GM19035 (cell line): ENCODE measurements around the gene CREBRF.
"Not testable (repeated sequence)": the region's sequence is repeated elsewhere in the genome, so short reads cannot be mapped to it uniquely, and the experiment has no call there.

Source experiments
- ATAC-seq: cut with Tn5 transposase; IDR thresholded peaks from one replicate; pipeline ENCODE4 v1.9.1; 2021; ENCODE audit not compliant: unreplicated experiment

Gene CREBRF

DNA sequence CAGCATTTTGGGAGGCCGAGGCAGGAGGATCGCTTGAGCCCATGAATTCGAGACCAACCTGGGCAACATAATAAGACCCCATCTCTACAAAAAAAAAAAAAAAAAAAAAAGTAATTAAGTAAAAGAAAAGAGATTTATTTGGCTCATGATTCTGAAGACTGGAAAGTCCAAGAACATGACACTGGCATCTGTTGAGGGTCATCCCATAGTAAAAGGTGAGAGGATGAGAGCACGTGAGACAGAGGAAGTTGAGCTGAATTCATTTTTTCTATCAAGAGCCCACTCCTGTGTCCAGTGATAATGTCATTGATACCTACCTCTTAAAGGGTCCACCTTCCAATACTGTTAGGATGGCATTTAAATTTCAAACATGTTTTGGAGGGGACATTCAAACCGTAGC, 19.8 kb downstream of the CREBRF start:
- ATAC-seq = no peak

DNA sequence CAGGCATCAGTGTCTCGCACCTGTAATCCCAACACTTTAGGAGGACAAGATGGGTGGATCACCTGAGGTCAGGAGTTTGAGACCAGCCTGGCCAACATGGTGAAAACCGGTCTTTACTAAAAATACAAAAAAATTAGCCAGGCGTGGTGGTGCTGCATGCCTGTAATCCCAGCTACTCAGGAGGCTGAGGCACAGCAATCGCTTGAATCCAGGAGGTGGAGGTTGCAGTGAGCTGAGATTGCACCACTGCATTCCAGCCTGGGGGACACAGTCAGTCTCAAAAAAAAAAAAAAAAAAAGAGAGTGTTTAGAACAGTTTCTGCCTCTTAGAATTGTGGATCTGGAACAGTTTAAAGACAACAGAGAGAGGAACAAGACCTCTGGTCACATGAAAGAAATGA, 20.3 kb downstream of the CREBRF start:
- ATAC-seq = not testable (repeated sequence)

DNA sequence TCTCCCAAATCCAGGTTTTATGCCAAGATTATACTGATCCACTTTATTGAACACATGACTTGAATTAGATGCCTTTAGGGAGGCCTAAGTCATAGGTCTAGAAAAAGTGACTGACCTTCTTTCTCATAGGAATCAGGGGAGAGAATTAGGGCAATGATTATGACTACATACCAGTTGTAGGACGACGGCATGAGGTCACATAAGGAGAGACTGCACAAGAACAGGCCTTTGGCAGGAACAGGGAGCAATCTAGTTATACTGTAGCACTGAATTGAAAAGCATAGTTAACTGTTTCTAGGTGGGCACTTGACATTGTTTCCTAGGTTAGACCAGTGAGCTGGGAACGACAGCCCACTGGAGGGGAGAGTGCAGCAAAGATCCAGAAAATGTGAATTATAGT, 22.7 kb downstream of the CREBRF start:
- no peak for ATAC-seq

DNA sequence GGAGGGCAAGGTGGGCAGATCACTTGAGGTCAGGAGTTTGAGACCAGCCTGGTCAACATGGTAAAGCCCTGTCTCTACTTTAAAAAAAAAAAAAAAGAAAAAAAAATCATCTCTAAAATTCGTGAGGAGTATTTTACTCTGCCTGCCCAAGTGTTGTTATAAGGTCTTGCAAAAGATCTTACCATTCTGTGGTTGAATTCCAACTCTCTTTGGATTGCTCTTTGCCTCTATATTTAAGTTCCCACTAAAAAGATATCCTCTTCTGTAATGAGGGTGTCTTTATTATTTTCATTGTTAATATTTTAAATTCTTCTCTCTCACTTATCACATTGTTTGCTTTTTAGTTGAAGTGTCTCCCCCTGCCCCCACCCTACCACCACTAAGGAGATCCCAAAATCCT, 33.4 kb downstream of the CREBRF start:
- no peak for ATAC-seq

DNA sequence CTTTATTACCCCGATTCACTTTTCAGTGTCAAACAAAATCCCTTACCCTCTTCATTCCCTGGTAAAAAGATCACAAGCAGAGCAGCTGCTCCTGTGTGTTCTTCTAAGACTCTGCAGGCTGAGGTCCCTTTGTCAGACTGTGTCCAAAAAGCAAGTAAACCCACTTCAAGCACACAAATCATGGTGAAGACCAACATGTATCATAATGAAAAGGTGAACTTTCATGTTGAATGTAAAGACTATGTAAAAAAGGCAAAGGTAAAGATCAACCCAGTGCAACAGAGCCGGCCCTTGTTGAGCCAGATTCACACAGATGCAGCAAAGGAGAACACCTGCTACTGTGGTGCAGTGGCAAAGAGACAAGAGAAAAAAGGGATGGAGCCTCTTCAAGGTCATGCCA, 34.5 kb downstream of the CREBRF start:
- no peak for ATAC-seq

DNA sequence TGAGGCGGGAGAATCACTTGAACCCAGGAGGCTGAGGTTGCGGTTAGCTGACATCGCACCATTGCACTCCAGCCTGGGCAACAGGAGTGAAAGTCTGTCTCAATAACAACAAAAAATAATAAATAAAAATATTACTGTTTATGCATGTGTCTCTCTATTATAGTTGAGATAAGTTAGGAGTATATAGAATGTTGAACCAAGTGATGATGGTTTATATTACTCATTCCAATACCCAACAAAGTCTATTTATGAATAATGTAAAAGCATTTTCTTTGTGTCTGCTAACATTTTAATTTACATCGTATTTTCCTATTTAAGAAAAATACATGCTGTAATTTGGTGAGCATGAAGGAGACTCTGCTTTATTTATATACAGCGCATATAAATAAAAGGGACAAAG, 35.8 kb downstream of the CREBRF start:
- ATAC-seq = no peak

DNA sequence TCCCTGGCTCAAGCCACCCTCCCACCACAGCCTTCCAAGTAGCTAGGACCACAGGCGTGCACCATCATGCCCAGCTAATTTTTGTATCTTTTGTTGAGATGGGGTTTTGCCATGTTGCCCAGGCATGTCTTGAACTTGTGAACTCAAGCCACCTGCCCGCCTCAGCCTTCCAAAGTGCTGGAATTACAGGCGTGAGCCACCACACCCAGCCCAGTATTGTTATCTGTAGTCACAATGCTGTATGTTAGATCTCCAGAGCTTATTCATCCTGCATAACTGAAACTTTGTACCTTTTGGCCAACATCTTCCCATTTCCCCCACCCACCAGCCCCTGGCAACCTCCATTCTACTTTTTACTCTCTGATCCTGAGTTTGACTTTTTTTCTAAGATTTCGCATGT, 37.5 kb downstream of the CREBRF start:
- ATAC-seq = no peak

DNA sequence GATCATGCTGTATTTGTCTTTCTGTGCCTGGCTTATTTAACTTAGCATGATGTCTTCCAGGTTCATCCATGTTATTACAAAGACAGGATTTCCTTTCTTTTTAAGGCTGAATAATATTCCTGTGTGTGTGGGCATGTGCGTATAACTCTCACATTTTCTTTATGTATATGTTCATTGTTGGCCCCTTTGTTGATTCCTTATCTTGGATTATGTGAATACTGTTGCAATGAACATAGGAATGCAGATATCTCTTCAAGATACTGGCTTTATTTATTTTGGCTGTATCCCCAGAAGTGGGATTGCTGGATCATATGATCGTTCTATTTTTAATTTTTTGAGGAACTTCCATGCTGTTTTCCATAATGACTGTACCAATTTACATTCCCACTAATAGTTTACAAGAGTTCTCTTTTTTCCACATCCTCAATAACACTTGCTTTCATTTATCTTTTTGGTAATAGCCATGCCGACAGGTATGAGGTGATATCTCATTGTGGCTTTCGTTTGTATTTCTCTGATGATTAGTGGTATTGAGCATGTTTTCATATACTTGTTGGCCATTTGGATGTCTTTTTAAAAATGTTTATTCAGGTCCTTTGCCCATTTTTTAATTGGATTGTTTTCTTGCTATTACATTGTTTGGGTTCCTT, 38.0 kb downstream of the CREBRF start:
- no peak for ATAC-seq

DNA sequence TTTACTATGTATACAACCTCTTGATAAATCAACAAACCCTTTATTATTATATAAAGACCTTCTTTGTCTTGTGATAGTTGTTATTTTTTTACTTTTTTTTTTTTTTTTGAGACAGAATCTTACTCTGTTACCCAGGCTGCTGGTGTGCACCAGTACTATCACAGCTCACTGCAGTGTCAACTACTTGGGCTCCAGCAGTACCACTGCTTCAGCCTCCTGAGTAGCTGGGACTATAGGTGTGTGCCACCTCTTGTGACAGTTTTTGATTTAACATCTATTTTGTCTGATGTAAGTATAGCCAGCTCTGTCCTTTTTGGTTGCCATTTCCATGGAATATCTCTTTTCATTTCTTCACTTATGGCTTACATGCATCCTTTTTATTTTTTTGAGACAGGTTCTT, 42.6 kb downstream of the CREBRF start:
- ATAC-seq = no peak

DNA sequence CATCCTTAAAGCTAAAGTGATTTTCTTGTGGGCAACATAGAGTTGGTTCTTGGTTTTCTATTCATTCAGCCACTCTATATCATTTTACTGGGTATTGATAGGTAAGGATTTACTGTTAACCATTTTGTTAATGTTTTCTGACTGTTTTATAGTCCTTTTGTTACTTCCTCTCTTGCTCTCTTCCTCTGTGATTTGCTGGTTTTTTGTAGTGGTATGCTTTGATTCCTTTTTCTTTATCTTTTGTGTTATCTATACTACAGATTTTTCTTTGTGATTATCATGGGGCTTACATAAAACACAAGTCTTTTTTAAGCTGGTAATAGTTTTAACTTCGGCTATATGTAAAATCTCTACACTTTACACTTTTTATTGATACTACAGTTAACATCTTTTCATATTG, 43.3 kb downstream of the CREBRF start:
- no peak for ATAC-seq

DNA sequence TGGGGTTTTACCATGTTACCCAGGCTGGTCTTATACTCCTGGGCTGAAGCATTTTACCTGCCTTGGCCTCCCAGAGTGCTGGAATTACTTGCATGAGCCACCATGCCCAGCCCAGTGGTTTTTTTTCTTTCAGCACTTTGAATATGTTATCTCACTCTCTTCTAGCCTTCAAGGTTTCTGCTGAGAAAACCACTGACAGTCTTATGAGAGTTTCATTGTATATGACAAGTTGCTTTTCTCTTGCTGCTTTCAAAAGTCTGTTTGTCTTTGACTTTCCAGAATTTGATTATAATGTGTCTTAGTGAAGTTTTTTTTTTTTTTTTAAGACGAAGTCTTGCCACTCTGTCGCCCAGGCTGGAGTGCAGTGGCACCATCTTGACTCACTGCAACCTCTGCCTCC, 45.1 kb downstream of the CREBRF start:
- no peak for ATAC-seq

DNA sequence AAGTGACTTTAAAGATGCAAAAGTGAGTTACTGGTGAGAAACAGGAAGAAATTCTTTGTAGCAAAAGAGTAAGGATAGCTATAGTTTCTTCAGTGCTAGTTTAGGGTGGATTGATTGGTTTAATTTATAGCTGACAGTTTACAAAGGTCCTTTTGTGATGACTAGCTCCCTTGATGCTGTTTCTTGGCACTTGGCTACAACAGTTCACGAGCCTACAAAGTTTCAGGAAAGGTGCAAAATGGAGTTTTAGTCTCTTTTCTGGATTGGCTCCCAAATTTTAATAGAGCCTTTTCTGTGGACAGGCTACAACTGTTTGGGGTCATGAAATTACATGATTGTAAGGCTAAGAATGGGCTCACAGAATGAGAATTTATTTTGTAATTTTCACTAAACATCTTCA, 47.3 kb downstream of the CREBRF start:
- no peak for ATAC-seq

DNA sequence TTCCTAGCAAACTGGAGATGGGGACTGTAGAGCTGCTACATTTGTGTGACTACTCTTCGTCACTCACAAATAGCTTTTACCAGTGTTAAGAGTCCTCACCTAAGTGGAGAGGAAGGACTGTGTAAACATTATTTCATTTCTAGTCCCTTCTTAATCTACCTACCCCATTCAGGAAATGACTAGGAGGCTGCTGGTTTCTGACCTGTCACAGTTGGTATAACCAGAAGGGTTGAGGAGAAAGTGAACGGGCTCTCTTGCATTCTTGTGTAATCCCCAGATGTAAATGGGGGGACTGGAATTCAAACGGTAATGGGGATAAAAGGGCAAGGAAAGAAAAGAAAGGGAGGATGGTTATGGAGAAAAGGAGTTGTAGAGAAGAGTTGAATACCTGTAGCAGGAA, 52.8 kb downstream of the CREBRF start:
- no peak for ATAC-seq

DNA sequence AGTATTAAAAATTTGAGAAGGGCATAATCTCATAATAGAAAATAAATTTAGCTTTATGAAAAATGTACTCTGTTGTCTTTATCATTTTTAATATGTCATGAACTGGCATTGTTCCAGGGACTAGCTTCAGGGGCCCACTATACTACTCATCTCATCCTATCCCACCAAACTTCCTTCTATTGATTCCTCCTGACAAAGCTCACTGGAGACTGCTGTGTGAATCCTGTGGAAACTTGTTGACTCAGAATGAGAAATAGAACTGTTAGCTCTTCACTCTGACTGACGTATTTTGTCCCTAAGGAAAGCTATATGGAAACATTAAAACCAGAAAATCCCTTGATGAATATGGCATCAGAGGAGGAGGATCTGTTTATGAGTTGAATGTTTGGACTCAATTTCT, 58.4 kb downstream of the CREBRF start:
- no peak for ATAC-seq

DNA sequence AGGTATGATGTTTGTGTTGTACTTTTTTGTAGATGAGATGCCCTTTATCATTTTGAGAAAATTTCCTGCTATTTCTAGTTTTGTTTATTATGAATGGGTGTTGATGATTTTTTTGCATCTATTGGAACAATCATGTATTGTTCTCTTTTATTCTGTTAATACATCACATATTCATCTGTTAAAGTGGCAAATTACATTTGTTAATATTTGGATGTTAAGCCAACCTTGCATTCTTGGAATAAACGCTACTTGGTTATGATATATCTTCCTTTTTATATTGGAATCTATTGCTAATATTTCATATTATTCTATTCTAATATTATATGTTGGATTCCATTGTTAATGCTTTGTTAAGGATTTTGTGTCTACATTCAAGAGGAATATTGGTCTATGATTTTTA, 63.6 kb downstream of the CREBRF start:
- ATAC-seq = no peak

DNA sequence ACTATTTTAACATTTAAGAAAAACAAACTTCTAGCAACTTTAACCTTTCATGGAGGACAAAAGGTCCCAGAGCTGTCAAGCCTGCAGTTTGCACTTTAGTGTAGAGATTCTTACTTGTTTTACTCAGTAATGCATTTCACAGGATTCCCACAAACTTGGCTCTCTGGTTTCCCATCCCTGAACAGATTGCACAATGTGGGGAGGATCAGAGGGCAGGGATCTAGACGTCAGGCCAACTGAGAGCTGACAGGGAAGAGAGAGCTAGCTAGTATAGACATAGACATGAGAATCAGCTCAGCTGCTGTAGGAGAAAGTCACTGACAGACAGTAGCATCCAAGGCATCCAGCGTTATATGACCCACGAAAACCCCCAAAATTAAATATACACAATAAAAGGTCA, 67.3 kb downstream of the CREBRF start:
- ATAC-seq = no peak

DNA sequence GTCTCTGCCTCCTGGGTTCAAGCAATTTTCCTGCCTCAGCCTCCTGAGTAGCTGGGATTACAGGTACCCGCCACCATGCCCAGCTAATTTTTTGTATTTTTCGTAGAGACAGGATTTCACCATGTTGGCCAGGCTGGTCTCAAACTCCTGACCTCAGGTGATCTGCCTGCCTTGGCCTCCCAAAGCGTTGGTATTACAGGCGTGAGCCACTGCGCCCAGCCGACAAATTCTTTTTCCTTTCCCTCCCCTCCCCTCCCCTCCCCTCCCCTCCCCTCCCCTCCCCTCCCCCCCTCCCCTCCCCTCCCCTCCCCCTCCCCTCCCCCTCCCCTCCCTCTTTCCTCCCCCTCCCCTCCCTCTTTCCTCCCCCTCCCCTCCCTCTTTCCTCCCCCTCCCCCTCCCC, 76.0 kb downstream of the CREBRF start:
- not testable (repeated sequence) for ATAC-seq

DNA sequence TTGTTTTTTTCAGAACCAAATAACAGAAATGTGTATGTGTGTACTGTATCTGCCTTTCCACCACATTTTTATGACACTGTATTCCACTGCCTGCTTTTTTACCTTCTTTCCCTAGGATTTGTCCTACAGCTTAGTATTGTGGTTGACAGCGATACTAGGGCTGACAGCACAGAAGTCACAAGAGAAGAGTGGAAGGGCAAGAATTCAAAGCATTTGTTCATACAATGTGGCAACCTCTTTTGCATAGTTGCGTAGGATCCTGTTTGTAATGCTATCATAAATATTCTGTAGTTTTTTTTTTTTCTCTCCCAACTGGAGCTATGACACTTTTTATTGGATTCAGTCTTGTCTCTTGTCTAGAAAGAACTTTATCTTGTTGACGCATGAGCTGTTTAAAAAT, 82.6 kb downstream of the CREBRF start:
- ATAC-seq = no peak

DNA sequence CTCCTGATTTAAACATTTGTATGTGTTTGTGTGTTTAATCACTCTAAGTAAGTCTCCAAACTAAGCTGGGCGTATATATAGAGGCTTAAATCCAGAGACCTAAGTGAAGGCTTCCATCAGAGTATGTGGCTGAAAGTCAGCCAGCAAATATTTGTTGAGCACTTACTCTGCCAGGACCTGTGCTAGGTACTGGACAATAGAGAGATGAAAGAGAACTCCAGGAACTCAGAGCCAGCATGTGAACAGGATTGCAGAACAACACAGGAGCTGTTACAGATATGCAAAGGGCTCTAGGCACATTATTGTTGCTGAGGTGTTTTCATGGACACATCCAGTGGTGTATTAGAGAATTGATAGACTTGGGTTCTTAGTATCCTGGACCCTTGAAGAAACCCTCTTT, 83.5 kb downstream of the CREBRF start:
- ATAC-seq = no peak

DNA sequence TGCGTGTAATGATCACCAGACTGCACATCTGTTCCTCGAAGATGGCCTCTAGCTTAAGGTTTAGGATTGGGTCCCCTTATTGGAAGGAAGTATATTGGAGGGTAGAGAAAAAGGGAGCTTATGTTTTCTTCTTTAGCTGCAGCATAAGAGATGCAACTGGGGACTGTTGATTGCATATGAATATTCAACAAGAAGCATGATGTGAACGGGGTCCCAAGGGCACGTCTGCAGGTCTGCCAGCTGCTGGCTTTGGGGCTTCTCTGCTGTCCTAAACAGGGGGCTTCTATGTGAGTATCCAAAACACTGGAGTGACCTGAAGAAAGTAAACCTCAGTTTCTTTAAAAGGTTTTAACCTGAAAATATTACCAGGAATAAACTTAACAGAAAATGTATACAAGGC, 84.6 kb downstream of the CREBRF start:
- no peak for ATAC-seq

DNA sequence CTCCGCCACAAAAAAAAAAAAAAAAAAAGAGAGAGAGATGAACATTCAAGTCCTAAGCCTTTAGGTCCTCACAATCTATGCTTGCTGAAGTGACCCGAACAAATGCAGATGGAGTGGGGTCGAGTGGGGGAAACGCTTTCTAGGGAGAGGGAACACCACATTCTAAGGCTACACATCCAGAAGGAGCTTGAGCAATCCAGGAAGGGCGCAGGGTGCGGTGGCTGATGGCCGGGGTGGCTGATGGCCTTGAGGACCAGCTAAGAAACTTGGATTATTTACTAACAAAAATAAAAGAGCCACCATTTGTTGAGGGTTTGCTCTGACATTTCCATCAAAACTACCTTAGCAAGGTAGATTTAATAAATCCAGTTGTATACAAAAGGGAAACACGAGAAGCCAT, 87.4 kb downstream of the CREBRF start:
- ATAC-seq = no peak

DNA sequence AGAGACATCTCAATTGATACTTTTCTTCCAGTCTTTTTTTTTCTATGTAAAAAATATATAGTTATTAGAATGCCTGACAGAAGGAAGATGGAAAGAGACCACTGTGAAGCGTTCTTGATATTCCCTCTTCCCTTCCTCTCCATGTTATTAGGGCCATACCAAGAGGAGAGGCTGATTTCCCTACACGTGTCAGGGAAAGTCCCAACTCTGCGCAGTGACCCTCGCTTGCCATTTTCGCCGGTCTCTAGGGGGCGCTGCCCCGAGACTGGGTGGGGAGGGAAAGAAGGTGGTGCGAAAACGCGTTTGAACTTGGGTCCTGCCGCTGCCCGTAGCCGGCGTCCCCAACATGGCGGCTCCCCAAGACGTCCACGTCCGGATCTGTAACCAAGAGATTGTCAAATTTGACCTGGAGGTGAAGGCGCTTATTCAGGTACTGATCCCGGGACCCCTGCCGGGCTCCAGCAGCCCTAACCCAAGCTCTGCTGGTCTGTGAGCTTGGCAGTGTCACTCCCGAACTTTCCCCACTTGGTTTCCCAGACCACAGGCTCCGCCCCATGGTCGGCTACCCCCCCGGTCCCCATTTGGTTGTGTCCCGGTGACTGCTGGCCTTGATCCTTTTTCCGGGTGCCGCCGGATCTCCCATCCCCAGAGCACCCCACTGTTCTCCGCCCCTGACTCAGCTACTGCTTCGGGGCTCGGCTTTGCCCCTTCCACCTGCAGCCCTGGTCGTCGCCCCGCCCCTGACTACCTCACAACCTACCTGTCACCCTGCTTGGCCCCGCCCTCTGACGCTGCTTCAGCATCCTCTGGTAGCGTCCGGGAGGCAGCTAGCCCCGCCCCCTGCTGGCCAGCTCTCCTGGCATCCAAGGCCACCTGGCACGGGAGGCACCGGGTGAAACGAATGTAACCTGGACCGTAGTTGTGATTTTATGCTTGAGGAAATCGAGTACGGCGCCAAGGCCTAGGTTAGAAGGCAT, 88.3 kb downstream of the CREBRF start, which contains the start of gene BNIP1:
Gene BNIP1, plus strand, starts transcription at position 332 of the 977 bp plus-strand sequence. Its CDS starts 15 bp downstream, at position 347.
- ATAC-seq = peak; percentile 92
